Measurements from ENCODE around the gene GALNT4. TPM values are rescaled to one million over a fixed set of nuclear protein-coding genes. Genes with fewer than 3 reads are reported as not detected.

GALNT4 gene
- total and polyA plus RNA-seq, 4 donors, result 3.0 to 16.0 (median 7.0) TPM

GRCh38 chr12:89540586-89540985, 16.0 kb upstream of the GALNT4 start:
- Histone ChIP-seq H3K27me3 (ENCODE audit: control insufficient read depth in 3 of 3, insufficient read depth in 3 of 3, low read length in 2 of 3) (no peaks in the 10 kb centered on the region), H3K4me3 (no peak overlapping the region), H3K9ac (ENCODE audit: insufficient read depth in 1 of 2, low read length in 2 of 2) (no peak overlapping the region), H3K27ac (ENCODE audit: low read depth in 1 of 2, low read length in 1 of 2) (no peak overlapping the region), H3K36me3 (ENCODE audit: control insufficient read depth in 4 of 4, insufficient read depth in 4 of 4, low read length in 4 of 4) (peaks cover 0 to 1% (median 0%) of the 10 kb centered on the region in 4 donors), H3K9me3 (ENCODE audit: control insufficient read depth in 4 of 4, insufficient read depth in 3 of 4, low read length in 3 of 4) (no peaks in the 10 kb centered on the region), H3K4me1 (ENCODE audit: control insufficient read depth in 5 of 5, insufficient read depth in 5 of 5, low read length in 5 of 5) (peaks cover 0 to 17% (median 4%) of the 10 kb centered on the region in 5 donors)
- no peak for TF ChIP-seq CTCF (IDR thresholded peaks at IDR 0.05; ENCODE audit: control extremely low read depth, extremely low read depth)
- WGBS, 2 donors, result 57 to 80% methylated on average over 3 of the region's 3 CpGs
- no peak for DNase-seq
- no peak for ATAC-seq (ENCODE audit: insufficient read depth, low FRiP score)

GRCh38 chr12:89539426-89540223, 15.0 kb upstream of the GALNT4 start:
- no peak overlapping the region for H3K9ac ChIP-seq (ENCODE audit: insufficient read depth in 1 of 2, low read length in 2 of 2)
- no peak for ATAC-seq (ENCODE audit: insufficient read depth, low FRiP score)
- H3K27me3 ChIP-seq (ENCODE audit: control insufficient read depth in 3 of 3, insufficient read depth in 3 of 3, low read length in 2 of 3), result no peaks in the 10 kb centered on the region
- no peak for DNase-seq
- H3K4me1 ChIP-seq (ENCODE audit: control insufficient read depth in 5 of 5, insufficient read depth in 5 of 5, low read length in 5 of 5), result peaks cover 0 to 13% (median under 1%) of the 10 kb centered on the region in 5 donors
- no peak overlapping the region for H3K4me3 ChIP-seq
- H3K27ac ChIP-seq (ENCODE audit: low read depth in 1 of 2, low read length in 1 of 2), result no peak overlapping the region
- peaks cover 0 to 1% (median 0%) of the 10 kb centered on the region in 4 donors for H3K36me3 ChIP-seq (ENCODE audit: control insufficient read depth in 4 of 4, insufficient read depth in 4 of 4, low read length in 4 of 4)
- 59 to 76% methylated on average over 5 of the region's 5 CpGs for WGBS, 2 donors
- no peak for TF ChIP-seq CTCF (IDR thresholded peaks at IDR 0.05; ENCODE audit: control extremely low read depth, extremely low read depth)
- no peaks in the 10 kb centered on the region for H3K9me3 ChIP-seq (ENCODE audit: control insufficient read depth in 4 of 4, insufficient read depth in 3 of 4, low read length in 3 of 4)

GRCh38 chr12:89538897-89539296, 14.3 kb upstream of the GALNT4 start:
- WGBS, 2 donors, result 92 to 93% methylated on average over 4 of the region's 4 CpGs
- H3K9ac ChIP-seq (ENCODE audit: insufficient read depth in 1 of 2, low read length in 2 of 2), result no peak overlapping the region
- H3K27me3 ChIP-seq (ENCODE audit: control insufficient read depth in 3 of 3, insufficient read depth in 3 of 3, low read length in 2 of 3), result no peaks in the 10 kb centered on the region
- no peak overlapping the region for H3K4me3 ChIP-seq
- no peaks in the 10 kb centered on the region for H3K9me3 ChIP-seq (ENCODE audit: control insufficient read depth in 4 of 4, insufficient read depth in 3 of 4, low read length in 3 of 4)
- peaks cover 0 to 1% (median 0%) of the 10 kb centered on the region in 4 donors for H3K36me3 ChIP-seq (ENCODE audit: control insufficient read depth in 4 of 4, insufficient read depth in 4 of 4, low read length in 4 of 4)
- ATAC-seq (ENCODE audit: insufficient read depth, low FRiP score), result no peak
- H3K27ac ChIP-seq (ENCODE audit: low read depth in 1 of 2, low read length in 1 of 2), result no peak overlapping the region
- no peak for TF ChIP-seq CTCF (IDR thresholded peaks at IDR 0.05; ENCODE audit: control extremely low read depth, extremely low read depth)
- peaks cover 0 to 10% (median 0%) of the 10 kb centered on the region in 5 donors for H3K4me1 ChIP-seq (ENCODE audit: control insufficient read depth in 5 of 5, insufficient read depth in 5 of 5, low read length in 5 of 5)
- DNase-seq, result no peak

All from lung (tissue), 12 donors.